GM12872 (cell line): ENCODE measurements around the gene PDE6B.

Source experiments
- TF ChIP-seq, protein P1 (sequence below): IDR thresholded peaks from 3 replicates; pipeline ENCODE4 v1.5.1; 2011; ENCODE audit warnings: low read depth, mild to moderate bottlenecking, low read length, moderate library complexity; ENCODE audit not compliant: insufficient read depth

PDE6B gene

DNA sequence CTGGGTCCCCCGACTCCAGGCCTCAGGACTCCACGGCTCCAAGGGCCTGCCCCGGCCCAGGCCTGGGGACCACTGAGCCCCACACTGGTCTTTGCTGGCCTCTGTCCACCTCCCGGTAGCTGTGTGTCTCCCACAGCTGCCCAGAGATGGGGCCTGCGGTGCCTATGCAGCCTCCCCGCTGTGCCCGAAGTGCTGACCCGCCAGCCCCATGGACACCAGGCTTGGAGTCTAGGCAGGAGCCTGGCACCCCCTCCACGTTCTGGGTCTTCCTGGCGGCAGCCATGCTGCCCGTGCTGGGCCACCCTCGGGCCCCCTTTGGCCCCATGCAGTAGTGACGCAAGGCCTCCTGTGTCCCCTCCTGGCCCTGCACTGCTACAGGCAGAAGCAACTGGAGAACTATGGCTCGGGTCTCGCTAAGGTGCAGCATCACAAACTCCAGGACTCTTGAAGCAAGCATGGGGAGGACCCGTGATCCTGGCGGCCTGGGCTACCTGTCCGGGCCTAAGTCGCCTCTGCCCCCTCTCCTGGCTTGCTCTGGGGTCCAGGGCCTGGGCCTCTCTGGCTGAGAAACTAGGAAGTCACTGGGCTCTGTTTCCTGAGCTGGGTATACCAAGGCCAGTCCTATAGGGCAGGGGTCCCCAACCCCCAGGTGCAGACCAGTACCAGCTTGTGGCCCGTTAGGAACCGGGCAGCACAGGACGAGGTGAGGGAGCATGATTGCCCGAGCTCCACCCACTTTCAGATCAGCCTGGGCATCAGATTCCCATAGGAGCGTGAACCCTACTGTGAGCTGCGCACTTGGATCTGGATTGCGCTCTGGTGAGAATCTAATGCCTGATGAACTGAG lies 49.9 kb downstream of the PDE6B start:
- TF ChIP-seq, protein P1, sequence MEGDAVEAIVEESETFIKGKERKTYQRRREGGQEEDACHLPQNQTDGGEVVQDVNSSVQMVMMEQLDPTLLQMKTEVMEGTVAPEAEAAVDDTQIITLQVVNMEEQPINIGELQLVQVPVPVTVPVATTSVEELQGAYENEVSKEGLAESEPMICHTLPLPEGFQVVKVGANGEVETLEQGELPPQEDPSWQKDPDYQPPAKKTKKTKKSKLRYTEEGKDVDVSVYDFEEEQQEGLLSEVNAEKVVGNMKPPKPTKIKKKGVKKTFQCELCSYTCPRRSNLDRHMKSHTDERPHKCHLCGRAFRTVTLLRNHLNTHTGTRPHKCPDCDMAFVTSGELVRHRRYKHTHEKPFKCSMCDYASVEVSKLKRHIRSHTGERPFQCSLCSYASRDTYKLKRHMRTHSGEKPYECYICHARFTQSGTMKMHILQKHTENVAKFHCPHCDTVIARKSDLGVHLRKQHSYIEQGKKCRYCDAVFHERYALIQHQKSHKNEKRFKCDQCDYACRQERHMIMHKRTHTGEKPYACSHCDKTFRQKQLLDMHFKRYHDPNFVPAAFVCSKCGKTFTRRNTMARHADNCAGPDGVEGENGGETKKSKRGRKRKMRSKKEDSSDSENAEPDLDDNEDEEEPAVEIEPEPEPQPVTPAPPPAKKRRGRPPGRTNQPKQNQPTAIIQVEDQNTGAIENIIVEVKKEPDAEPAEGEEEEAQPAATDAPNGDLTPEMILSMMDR = no peak

- TF ChIP-seq, protein P1 = no peak
Observed at GRCh38 chr4:675980-676870, 50.9 kb downstream of the PDE6B start.

DNA sequence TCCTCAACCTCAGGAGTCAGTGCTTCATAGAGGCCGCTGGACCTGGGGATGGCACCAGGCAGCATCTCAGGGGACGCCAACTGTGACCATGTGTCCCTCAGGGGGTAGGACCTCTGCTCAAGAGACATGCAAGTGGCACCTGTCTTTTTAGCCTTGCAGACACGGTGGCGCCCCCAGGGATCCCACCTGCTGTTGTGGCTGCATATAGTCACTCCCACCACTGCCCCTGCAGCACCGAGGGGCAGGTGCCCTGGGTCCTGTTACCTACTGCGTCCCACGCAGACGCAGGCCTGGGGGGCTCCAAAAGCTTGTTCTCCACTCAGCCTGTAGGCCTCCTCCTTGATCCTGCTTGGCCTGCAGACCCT lies 51.5 kb downstream of the PDE6B start:
- TF ChIP-seq, protein P1 = no peak

DNA sequence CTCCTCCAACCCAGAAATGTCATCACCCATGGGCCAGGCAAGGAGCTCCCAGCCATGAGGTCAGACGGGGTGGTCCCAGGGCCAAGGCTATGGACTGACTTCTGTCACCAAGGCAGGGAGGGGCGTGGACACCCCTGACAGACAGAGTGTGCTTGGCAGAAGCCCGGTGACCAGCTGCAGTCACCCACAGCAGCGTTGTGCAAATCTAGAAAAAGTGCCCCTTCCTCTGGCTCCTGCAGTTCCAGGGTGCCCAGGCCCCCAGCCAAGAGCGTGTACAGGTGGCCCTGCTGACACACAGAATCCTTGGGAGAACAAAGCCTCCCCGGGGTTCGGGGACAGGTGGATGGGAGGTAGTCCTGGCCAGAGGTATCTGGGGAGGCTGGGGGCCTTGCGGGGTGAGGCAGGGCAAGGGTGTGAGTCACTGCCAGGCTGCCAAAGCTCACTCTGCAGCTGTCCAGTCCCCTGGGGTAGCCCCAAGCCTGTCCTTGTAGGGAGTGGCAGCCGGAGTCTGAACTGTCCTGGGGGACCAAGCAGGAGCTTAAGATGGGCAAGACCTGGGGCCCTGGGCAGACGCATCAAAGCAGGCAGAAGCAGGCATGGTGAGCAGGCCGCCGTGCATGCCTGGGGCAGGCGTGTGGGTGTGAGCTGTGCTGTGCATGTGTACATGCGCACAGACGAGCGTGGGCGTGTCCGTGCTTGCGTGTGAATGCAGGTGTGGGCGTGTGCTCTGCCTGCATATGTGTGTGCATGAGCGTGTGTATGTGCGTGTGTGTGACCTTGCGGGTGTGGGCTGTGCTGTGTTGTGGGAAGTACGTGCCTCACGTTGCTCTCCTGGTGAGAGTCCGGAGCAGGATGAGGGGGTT lies 52.3 kb downstream of the PDE6B start:
- TF ChIP-seq, protein P1 = no peak

- TF ChIP-seq, protein P1 = no peak
Observed at GRCh38 chr4:678331-679103, 53.1 kb downstream of the PDE6B start.

DNA sequence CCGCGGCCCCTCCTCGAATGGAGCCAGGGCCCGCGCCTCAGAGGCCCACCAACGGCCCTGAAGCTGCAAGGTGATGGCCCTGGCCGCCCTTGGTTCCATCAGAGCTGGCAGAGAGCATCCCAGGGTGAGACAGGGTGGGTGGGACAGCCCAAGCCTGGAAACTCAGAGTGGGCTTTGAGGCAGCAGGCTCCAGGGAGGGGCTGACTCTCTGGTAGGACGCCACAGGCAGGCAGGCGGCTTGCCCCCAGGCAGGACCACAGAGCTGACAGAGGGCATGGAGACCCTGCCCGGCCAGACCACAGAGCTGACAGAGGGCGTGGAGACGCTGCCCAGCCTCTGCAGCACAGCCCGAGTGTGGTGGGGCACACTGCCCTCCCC lies 53.7 kb downstream of the PDE6B start:
- TF ChIP-seq, protein P1 = no peak
